LNCAP (cell line): ENCODE data around the gene CDHR3.

Experiments used
- TF ChIP-seq, protein P1 (sequence below): fragments of 450-650 bp; IDR thresholded peaks from 2 replicates; pipeline ENCODE4 v1.5.1; 2017; ENCODE audit warnings: mild to moderate bottlenecking

CDHR3 gene

GRCh38 chr7:106080300-106080987 is 117.4 kb downstream of the CDHR3 start:
- TF ChIP-seq, protein P1, sequence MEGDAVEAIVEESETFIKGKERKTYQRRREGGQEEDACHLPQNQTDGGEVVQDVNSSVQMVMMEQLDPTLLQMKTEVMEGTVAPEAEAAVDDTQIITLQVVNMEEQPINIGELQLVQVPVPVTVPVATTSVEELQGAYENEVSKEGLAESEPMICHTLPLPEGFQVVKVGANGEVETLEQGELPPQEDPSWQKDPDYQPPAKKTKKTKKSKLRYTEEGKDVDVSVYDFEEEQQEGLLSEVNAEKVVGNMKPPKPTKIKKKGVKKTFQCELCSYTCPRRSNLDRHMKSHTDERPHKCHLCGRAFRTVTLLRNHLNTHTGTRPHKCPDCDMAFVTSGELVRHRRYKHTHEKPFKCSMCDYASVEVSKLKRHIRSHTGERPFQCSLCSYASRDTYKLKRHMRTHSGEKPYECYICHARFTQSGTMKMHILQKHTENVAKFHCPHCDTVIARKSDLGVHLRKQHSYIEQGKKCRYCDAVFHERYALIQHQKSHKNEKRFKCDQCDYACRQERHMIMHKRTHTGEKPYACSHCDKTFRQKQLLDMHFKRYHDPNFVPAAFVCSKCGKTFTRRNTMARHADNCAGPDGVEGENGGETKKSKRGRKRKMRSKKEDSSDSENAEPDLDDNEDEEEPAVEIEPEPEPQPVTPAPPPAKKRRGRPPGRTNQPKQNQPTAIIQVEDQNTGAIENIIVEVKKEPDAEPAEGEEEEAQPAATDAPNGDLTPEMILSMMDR = no peak

GRCh38 chr7:106082087-106082854 is 119.2 kb downstream of the CDHR3 start:
- TF ChIP-seq, protein P1 = no peak
